HEK293 (cell line): ENCODE data around the gene KLHDC7A.

Experiments used
- CTCF ChIA-PET: fragments of 350-600 bp; formaldehyde crosslinking; extraction: SDS; loops from one replicate; lab custom pipeline; 2021; ENCODE audit warnings: antibody characterized with exemption; lab: Yijun Ruan, JAX
- POLR2A ChIA-PET: fragments of 300-600 bp; formaldehyde crosslinking; extraction: SDS; loops from one replicate; lab custom pipeline; 2020; ENCODE audit warnings: antibody characterized with exemption, inconsistent platforms; lab: Yijun Ruan, JAX
- H3K27ac ChIP-seq: fragments of 200-500 bp; sonication (Bioruptor generic); 2 replicates; pipeline ENCODE4 v1.5.1; 2014; ENCODE audit warnings: low read depth, low read length, control low read depth, inconsistent platforms; ENCODE audit errors: extremely low read depth
- H3K36me3 ChIP-seq, 2 experiments: fragments of 200-500 bp in 1 of 2; sonication (Bioruptor generic) in 1 of 2; 1 replicate in 1 of 2; 2 replicates in 1 of 2; pipeline ENCODE4 v1.5.1; 2014 to 2017; ENCODE audit warnings: inconsistent platforms in 2 of 2, low read length in 2 of 2; ENCODE audit not compliant: control insufficient read depth in 2 of 2, insufficient read depth in 1 of 2
- H3K4me1 ChIP-seq: fragments of 200-500 bp; sonication (Bioruptor generic); 2 replicates; pipeline ENCODE4 v1.5.1; 2014; ENCODE audit warnings: mild to moderate bottlenecking, low read length, inconsistent platforms; ENCODE audit not compliant: control insufficient read depth, insufficient read depth
- H3K4me3 ChIP-seq: 2 replicates; pipeline ENCODE4 v1.5.1; 2011; ENCODE audit warnings: low read depth, mild to moderate bottlenecking, control low read depth, low read length, moderate library complexity
- H3K9me3 ChIP-seq: fragments of 200-500 bp; sonication (Bioruptor generic); 2 replicates; pipeline ENCODE4 v1.5.1; 2014; ENCODE audit warnings: low read depth, low read length, inconsistent platforms; ENCODE audit not compliant: control insufficient read depth, insufficient read depth
- IKZF3 ChIP-seq: fragments of 450-650 bp; IDR thresholded peaks from 2 replicates; pipeline ENCODE4 v1.5.0; 2018; ENCODE audit warnings: missing biosample characterization, mild to moderate bottlenecking, missing genetic modification characterization, moderate library complexity
- KLF16 ChIP-seq: fragments of 450-650 bp; formaldehyde crosslinking; IDR thresholded peaks from 2 replicates; pipeline ENCODE4 v1.5.1; 2017; ENCODE audit warnings: missing biosample characterization, missing genetic modification characterization
- KLF7 ChIP-seq: fragments of 450-650 bp; formaldehyde crosslinking; IDR thresholded peaks from 2 replicates; pipeline ENCODE4 v1.5.1; 2016; ENCODE audit warnings: missing biosample characterization, missing genetic modification characterization, borderline replicate concordance
- MZF1 ChIP-seq: fragments of 450-650 bp; formaldehyde crosslinking; IDR thresholded peaks from 2 replicates; pipeline ENCODE4 v1.5.1; 2017; ENCODE audit warnings: missing biosample characterization, missing genetic modification characterization, borderline replicate concordance
- OVOL3 ChIP-seq: fragments of 450-650 bp; formaldehyde crosslinking; IDR thresholded peaks from 2 replicates; pipeline ENCODE4 v1.5.1; 2016; ENCODE audit warnings: missing biosample characterization, missing genetic modification characterization
- WT1 ChIP-seq: fragments of 450-650 bp; formaldehyde crosslinking; IDR thresholded peaks from 2 replicates; pipeline ENCODE4 v1.5.1; 2016; ENCODE audit warnings: missing biosample characterization, missing genetic modification characterization
- ZEB2 ChIP-seq: fragments of 450-650 bp; formaldehyde crosslinking; IDR thresholded peaks from 2 replicates; pipeline ENCODE4 v1.5.1; 2016; ENCODE audit warnings: missing biosample characterization, missing genetic modification characterization
- ZFHX2 ChIP-seq: fragments of 450-650 bp; formaldehyde crosslinking; conservative IDR thresholded peaks from 2 replicates; pipeline ENCODE4 v1.5.1; 2016; ENCODE audit warnings: missing biosample characterization, missing genetic modification characterization
- ZNF10 ChIP-seq: fragments of 450-650 bp; formaldehyde crosslinking; IDR thresholded peaks from 2 replicates; pipeline ENCODE4 v1.5.1; 2017; ENCODE audit warnings: missing biosample characterization, missing genetic modification characterization
- ZNF155 ChIP-seq: fragments of 450-650 bp; formaldehyde crosslinking; IDR thresholded peaks from 2 replicates; pipeline ENCODE4 v1.5.1; 2016; ENCODE audit warnings: missing biosample characterization, missing genetic modification characterization
- ZNF184 ChIP-seq: fragments of 450-650 bp; IDR thresholded peaks from 2 replicates; pipeline ENCODE4 v1.5.1; 2018; ENCODE audit warnings: missing biosample characterization, mild to moderate bottlenecking, missing genetic modification characterization
- ZNF19 ChIP-seq: fragments of 450-650 bp; formaldehyde crosslinking; IDR thresholded peaks from 2 replicates; pipeline ENCODE4; 2016; ENCODE audit warnings: missing biosample characterization, missing genetic modification characterization, low read depth
- ZNF274 ChIP-seq, 2 experiments: fragments of 200-500 bp in 1 of 2; fragments of 450-650 bp in 1 of 2; sonication (Bioruptor generic) in 1 of 2; formaldehyde crosslinking in 1 of 2; IDR thresholded peaks; 2 replicates each; pipeline versions ENCODE4 v1.5.1 to v1.6.1; 2014 to 2016; ENCODE audit warnings: borderline replicate concordance in 1 of 2, inconsistent platforms in 1 of 2, low read length in 1 of 2, missing biosample characterization in 1 of 2, missing genetic modification characterization in 1 of 2
- ZNF292 ChIP-seq: fragments of 450-650 bp; formaldehyde crosslinking; IDR thresholded peaks from 2 replicates; pipeline ENCODE4 v1.5.1; 2016; ENCODE audit warnings: low read depth, missing biosample characterization, missing genetic modification characterization, borderline replicate concordance
- ZNF324 ChIP-seq: fragments of 450-650 bp; formaldehyde crosslinking; IDR thresholded peaks from 2 replicates; pipeline ENCODE4 v1.5.1; 2016; ENCODE audit warnings: missing biosample characterization, missing genetic modification characterization
- ZNF37A ChIP-seq: fragments of 450-650 bp; IDR thresholded peaks from 2 replicates; pipeline ENCODE4 v1.5.1; 2018; ENCODE audit warnings: missing biosample characterization, missing genetic modification characterization
- ZNF549 ChIP-seq: fragments of 450-650 bp; IDR thresholded peaks from 2 replicates; pipeline ENCODE4 v1.5.1; 2018; ENCODE audit warnings: missing biosample characterization, missing genetic modification characterization, mild to moderate bottlenecking, inconsistent platforms, moderate library complexity
- ZNF555 ChIP-seq: fragments of 450-650 bp; formaldehyde crosslinking; conservative IDR thresholded peaks from 2 replicates; pipeline ENCODE4 v1.5.1; 2017; ENCODE audit warnings: missing biosample characterization, mild to moderate bottlenecking, missing genetic modification characterization, inconsistent platforms
- ZNF561 ChIP-seq: fragments of 450-650 bp; IDR thresholded peaks from 2 replicates; pipeline ENCODE4 v1.5.1; 2018; ENCODE audit warnings: missing biosample characterization, missing genetic modification characterization, borderline replicate concordance
- ZNF585B ChIP-seq: fragments of 450-650 bp; formaldehyde crosslinking; IDR thresholded peaks from 2 replicates; pipeline ENCODE4 v1.5.1; 2016; ENCODE audit warnings: missing biosample characterization, missing genetic modification characterization
- TF ChIP-seq, protein P1 (sequence below): fragments of 450-650 bp; IDR thresholded peaks from 2 replicates; pipeline ENCODE4 v1.5.1; 2018; ENCODE audit warnings: missing biosample characterization, mild to moderate bottlenecking, missing genetic modification characterization
- TF ChIP-seq, protein P2 (sequence below): fragments of 450-650 bp; formaldehyde crosslinking; IDR thresholded peaks from 2 replicates; pipeline ENCODE4 v1.5.1; 2016; ENCODE audit warnings: missing biosample characterization, missing genetic modification characterization
- TF ChIP-seq, protein P3 (sequence below): fragments of 450-650 bp; formaldehyde crosslinking; IDR thresholded peaks from 2 replicates; pipeline ENCODE4 v1.5.1; 2016; ENCODE audit warnings: missing biosample characterization, missing genetic modification characterization
- TF ChIP-seq, protein P4 (sequence below): fragments of 450-650 bp; formaldehyde crosslinking; IDR thresholded peaks from 2 replicates; pipeline ENCODE4 v1.5.1; 2016; ENCODE audit warnings: missing biosample characterization, missing genetic modification characterization
- TF ChIP-seq, protein P5 (sequence below): fragments of 450-650 bp; formaldehyde crosslinking; IDR thresholded peaks from 2 replicates; pipeline ENCODE4; 2016; ENCODE audit warnings: missing biosample characterization, missing genetic modification characterization

Gene KLHDC7A

DNA sequence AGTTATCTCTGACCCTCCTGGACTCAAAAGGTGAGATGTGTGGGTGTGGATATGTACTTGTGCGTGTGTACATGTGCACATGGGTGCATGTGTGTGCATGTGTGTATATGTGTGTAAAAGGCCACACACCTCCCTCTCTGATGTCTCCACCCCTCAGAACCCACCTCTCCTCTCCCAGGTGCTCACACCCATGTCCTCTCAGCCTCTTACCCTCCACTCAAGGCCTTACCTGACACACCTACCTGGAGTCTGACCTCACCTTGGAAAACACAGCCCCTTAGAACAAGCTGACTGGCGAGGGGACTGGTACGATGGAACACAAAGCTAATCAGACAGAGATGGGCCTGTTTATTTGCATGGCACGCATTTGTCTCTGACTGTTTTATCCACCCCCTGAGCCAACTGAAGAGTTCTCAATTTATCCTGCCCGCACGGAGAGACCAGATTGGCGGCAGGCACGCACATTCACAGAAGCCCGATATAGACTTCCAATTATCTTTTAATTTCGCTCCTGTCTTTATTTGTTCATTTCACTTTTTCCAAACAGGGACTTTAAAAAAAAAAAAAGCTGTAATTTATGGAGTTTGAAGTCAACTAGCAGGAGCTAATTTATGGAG, 6.1 kb upstream of the KLHDC7A start:
- Histone ChIP-seq H3K9me3 (no peaks in the 10 kb centered on the region), H3K4me3 (no peak overlapping the region), H3K4me1 (no peaks in the 10 kb centered on the region), H3K27ac (no peak overlapping the region), H3K36me3 (no peaks in the 10 kb centered on the region)
- TF ChIP-seq ZNF561 (tag by site-specific recombination) (no peak), ZNF10 (tag by site-specific recombination) (no peak), ZNF184 (tag by site-specific recombination) (no peak), ZNF324 (no peak), IKZF3 (no peak), ZNF292 (no peak), ZEB2 (tag by site-specific recombination) (no peak), ZNF19 (no peak), ZNF37A (tag by site-specific recombination) (no peak), ZNF155 (tag by site-specific recombination) (no peak), MZF1 (tag by site-specific recombination) (no peak), ZNF555 (tag by site-specific recombination) (no peak)
- TF ChIP-seq, protein P1, sequence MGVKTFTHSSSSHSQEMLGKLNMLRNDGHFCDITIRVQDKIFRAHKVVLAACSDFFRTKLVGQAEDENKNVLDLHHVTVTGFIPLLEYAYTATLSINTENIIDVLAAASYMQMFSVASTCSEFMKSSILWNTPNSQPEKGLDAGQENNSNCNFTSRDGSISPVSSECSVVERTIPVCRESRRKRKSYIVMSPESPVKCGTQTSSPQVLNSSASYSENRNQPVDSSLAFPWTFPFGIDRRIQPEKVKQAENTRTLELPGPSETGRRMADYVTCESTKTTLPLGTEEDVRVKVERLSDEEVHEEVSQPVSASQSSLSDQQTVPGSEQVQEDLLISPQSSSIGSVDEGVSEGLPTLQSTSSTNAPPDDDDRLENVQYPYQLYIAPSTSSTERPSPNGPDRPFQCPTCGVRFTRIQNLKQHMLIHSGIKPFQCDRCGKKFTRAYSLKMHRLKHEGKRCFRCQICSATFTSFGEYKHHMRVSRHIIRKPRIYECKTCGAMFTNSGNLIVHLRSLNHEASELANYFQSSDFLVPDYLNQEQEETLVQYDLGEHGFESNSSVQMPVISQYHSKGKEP = no peak
- TF ChIP-seq, protein P2, sequence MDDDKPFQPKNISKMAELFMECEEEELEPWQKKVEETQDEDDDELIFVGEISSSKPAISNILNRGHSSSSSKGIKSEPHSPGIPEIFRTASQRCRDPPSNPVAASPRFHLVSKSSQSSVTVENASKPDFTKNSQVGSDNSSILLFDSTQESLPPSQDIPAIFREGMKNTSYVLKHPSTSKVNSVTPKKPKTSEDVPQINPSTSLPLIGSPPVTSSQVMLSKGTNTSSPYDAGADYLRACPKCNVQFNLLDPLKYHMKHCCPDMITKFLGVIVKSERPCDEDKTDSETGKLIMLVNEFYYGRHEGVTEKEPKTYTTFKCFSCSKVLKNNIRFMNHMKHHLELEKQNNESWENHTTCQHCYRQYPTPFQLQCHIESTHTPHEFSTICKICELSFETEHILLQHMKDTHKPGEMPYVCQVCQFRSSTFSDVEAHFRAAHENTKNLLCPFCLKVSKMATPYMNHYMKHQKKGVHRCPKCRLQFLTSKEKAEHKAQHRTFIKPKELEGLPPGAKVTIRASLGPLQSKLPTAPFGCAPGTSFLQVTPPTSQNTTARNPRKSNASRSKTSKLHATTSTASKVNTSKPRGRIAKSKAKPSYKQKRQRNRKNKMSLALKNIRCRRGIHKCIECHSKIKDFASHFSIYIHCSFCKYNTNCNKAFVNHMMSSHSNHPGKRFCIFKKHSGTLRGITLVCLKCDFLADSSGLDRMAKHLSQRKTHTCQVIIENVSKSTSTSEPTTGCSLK (tag by site-specific recombination) = no peak
- TF ChIP-seq, protein P3, sequence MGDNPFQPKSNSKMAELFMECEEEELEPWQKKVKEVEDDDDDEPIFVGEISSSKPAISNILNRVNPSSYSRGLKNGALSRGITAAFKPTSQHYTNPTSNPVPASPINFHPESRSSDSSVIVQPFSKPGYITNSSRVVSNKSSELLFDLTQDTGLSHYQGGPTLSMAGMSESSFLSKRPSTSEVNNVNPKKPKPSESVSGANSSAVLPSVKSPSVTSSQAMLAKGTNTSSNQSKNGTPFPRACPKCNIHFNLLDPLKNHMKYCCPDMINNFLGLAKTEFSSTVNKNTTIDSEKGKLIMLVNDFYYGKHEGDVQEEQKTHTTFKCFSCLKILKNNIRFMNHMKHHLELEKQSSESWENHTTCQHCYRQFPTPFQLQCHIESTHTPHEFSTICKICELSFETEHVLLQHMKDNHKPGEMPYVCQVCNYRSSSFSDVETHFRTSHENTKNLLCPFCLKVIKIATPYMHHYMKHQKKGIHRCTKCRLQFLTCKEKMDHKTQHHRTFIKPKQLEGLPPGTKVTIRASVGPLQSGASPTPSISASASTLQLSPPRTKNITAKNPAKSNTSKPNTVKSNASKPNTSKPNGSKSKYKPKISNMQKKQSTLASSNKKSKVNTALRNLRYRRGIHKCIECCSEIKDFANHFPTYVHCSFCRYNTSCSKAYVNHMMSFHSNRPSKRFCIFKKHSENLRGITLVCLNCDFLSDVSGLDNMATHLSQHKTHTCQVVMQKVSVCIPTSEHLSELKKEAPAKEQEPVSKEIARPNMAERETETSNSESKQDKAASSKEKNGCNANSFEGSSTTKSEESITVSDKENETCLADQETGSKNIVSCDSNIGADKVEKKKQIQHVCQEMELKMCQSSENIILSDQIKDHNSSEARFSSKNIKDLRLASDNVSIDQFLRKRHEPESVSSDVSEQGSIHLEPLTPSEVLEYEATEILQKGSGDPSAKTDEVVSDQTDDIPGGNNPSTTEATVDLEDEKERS (tag by site-specific recombination) = no peak
- TF ChIP-seq, protein P4, sequence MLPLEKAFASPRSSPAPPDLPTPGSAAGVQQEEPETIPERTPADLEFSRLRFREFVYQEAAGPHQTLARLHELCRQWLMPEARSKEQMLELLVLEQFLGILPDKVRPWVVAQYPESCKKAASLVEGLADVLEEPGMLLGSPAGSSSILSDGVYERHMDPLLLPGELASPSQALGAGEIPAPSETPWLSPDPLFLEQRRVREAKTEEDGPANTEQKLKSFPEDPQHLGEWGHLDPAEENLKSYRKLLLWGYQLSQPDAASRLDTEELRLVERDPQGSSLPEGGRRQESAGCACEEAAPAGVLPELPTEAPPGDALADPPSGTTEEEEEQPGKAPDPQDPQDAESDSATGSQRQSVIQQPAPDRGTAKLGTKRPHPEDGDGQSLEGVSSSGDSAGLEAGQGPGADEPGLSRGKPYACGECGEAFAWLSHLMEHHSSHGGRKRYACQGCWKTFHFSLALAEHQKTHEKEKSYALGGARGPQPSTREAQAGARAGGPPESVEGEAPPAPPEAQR (tag by site-specific recombination) = no peak
- ChIA-PET POLR2A (no interaction called here), CTCF (interaction anchor here (0.6 to 0.7 kb wide), 3 partner anchors 11 to 1179 kb away, joined by 3 to 4 read pairs (median 3); no protein-coding TSS in a partner anchor)

DNA sequence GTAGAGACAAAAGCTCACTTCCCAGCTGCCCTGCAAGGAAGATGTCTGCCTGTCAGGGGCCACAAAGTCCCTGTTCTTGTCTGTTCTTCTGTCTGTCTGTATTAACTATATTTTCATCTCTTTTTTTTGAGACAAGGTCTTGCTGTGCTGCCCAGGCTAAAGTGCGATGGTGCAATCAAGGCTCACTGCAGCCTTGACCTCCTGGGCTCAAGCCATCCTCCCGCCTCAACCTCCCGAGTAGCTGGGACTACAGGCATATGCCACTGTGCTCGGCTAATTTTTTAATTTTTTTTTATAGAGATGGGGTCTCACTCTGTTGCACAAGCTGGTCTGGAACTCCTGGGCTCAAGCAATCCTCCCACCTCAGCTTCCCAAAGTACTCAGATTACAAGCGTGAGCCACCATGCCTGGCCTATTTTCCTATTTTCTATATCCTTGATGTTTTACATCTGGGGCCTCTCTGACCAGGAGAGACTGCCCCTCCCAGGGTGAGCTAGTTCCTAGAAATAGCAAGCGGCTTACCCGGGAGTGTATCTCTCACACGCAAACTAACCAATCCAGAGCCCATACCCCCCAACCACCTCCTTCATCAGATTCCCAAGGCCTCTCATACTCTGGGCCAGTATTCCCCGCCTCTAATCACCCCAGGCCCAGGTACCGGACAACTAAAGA, 5.4 kb upstream of the KLHDC7A start:
- Histone ChIP-seq H3K27ac (no peak overlapping the region), H3K4me3 (no peak overlapping the region), H3K9me3 (no peaks in the 10 kb centered on the region), H3K36me3 (no peaks in the 10 kb centered on the region), H3K4me1 (no peaks in the 10 kb centered on the region)
- ChIA-PET POLR2A (no interaction called here), CTCF (interaction anchor here (0.6 to 0.7 kb wide), 3 partner anchors 11 to 1179 kb away, joined by 3 to 4 read pairs (median 3); no protein-coding TSS in a partner anchor)
- TF ChIP-seq KLF7 (tag by site-specific recombination) = no peak
- TF ChIP-seq KLF16 (tag by site-specific recombination) = no peak
- no peak for TF ChIP-seq ZNF274 (IDR thresholded peaks at IDR 0.05; ENCODE audit: low read length)
- no peak for TF ChIP-seq ZNF274 (tag by site-specific recombination; IDR thresholded peaks at IDR 0.05; ENCODE audit: borderline replicate concordance)
- TF ChIP-seq ZNF292 = no peak
- TF ChIP-seq, protein P5, sequence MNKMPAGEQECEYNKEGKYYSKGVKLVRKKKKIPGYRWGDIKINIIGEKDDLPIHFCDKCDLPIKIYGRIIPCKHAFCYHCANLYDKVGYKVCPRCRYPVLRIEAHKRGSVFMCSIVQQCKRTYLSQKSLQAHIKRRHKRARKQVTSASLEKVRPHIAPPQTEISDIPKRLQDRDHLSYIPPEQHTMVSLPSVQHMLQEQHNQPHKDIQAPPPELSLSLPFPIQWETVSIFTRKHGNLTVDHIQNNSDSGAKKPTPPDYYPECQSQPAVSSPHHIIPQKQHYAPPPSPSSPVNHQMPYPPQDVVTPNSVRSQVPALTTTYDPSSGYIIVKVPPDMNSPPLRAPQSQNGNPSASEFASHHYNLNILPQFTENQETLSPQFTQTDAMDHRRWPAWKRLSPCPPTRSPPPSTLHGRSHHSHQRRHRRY (tag by site-specific recombination) = no peak
- TF ChIP-seq ZNF585B (tag by site-specific recombination) = no peak
- TF ChIP-seq WT1 (tag by site-specific recombination) = no peak
- no peak for TF ChIP-seq ZNF549 (tag by site-specific recombination)
- TF ChIP-seq ZFHX2 (tag by site-specific recombination) = no peak
- no peak for TF ChIP-seq OVOL3 (tag by site-specific recombination)
